Fibroblast of lung (primary cell): ENCODE measurements around the gene DENND2D.

Experiments used
- EZH2 ChIP-seq: IDR thresholded peaks from 2 replicates; pipeline ENCODE4 v1.5.1; 2012; ENCODE audit warnings: low read length, control low read depth, mild to moderate bottlenecking; ENCODE audit errors: missing control alignments
- TF ChIP-seq, protein P1 (sequence below), 2 donors: IDR thresholded peaks in 1 of 2; conservative IDR thresholded peaks in 1 of 2; 1 replicate in 1 of 2; 2 replicates in 1 of 2; pipeline ENCODE4 v1.5.1; 2011 to 2012; ENCODE audit warnings: low read length in 2 of 2, control low read depth in 1 of 2, inconsistent platforms in 1 of 2, low read depth in 1 of 2, mild to moderate bottlenecking in 1 of 2

DNA sequence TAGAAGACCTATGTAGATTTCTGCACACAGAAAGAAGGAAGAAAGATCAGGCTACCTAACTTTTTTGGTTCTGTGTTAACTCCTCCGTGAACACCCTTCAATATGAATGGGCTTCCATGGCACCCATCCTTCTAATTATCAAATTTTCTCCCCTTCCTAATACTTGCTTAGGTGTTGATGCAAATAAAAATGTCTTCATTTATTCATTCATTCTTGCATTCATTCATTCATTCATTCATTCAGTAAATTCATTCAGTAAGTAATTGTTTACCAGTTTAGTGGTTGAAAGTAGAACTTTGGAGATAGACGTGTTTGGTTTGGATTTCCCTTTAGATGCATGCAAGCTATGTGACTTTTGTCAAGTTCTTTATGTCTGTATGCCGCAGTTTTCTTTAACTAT lies 31.7 kb upstream of the DENND2D start:
- TF ChIP-seq, protein P1, sequence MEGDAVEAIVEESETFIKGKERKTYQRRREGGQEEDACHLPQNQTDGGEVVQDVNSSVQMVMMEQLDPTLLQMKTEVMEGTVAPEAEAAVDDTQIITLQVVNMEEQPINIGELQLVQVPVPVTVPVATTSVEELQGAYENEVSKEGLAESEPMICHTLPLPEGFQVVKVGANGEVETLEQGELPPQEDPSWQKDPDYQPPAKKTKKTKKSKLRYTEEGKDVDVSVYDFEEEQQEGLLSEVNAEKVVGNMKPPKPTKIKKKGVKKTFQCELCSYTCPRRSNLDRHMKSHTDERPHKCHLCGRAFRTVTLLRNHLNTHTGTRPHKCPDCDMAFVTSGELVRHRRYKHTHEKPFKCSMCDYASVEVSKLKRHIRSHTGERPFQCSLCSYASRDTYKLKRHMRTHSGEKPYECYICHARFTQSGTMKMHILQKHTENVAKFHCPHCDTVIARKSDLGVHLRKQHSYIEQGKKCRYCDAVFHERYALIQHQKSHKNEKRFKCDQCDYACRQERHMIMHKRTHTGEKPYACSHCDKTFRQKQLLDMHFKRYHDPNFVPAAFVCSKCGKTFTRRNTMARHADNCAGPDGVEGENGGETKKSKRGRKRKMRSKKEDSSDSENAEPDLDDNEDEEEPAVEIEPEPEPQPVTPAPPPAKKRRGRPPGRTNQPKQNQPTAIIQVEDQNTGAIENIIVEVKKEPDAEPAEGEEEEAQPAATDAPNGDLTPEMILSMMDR (conservative IDR thresholded peaks at IDR 0.05 in 1 of 2, IDR thresholded peaks at IDR 0.05 in 1 of 2; ENCODE audit: low read depth in 1 of 2, low read length in 2 of 2) = no peak
- no peak for TF ChIP-seq EZH2
